H1 (cell line): ENCODE data around the gene TTC36. TPM values are rescaled to one million over a fixed set of nuclear protein-coding genes. Genes with fewer than 3 reads are reported as not detected.

ENCODE experiments used
- CTCF ChIA-PET: fragments of 300-600 bp; sonication (Branson Sonifier 250); formaldehyde crosslinking; loops from one replicate; lab custom pipeline; 2021; ENCODE audit not compliant: partially characterized antibody; lab: Charles Lee
- POLR2A ChIA-PET: fragments of 300-600 bp; sonication (Branson Sonifier 250); formaldehyde crosslinking; loops from one replicate; lab custom pipeline; 2021; ENCODE audit warnings: inconsistent platforms; ENCODE audit not compliant: partially characterized antibody; lab: Charles Lee
- DNase-seq, 2 experiments: peaks; one replicate each; pipeline versions ENCODE4 v3.0.0 to v3.0.0-alpha.2; 2010 to 2022; ENCODE audit warnings: low spot score in 2 of 2, low read depth in 1 of 2, mixed read lengths in 1 of 2
- FAIRE-seq: peaks from 2 replicates; lab custom pipeline; 2011; peaks lifted over from hg19 to GRCh38; lab: Jason Lieb, UNC
- H2AFZ ChIP-seq: 2 replicates; pipeline ENCODE4 v1.8.1; 2012; ENCODE audit warnings: low read length, inconsistent platforms
- H2AK5ac ChIP-seq: 2 replicates; pipeline ENCODE4 v1.6.1; 2013; ENCODE audit warnings: low read depth, low read length
- H2BK120ac ChIP-seq: replicated peaks from 2 replicates; pipeline ENCODE3; 2013; ENCODE audit warnings: low read depth, low read length, inconsistent platforms
- H2BK12ac ChIP-seq: 2 replicates; pipeline ENCODE4 v1.6.1; 2013; ENCODE audit warnings: low read depth, low read length
- H2BK15ac ChIP-seq: 2 replicates; pipeline ENCODE4 v1.6.1; 2013; ENCODE audit warnings: low read length
- H2BK20ac ChIP-seq: 2 replicates; pipeline ENCODE4 v1.6.1; 2013; ENCODE audit warnings: low read length
- H2BK5ac ChIP-seq: 2 replicates; pipeline ENCODE4 v1.6.1; 2013; ENCODE audit warnings: low read depth, low read length
- H3K14ac ChIP-seq: 2 replicates; pipeline ENCODE4 v1.6.1; 2013; ENCODE audit warnings: inconsistent platforms; ENCODE audit not compliant: insufficient read length
- H3K18ac ChIP-seq: 2 replicates; pipeline ENCODE4 v1.6.1; 2013; ENCODE audit warnings: low read length; ENCODE audit errors: extremely low read depth
- H3K23ac ChIP-seq: 2 replicates; pipeline ENCODE4 v1.6.1; 2013; ENCODE audit warnings: inconsistent platforms; ENCODE audit not compliant: insufficient read length
- H3K23me2 ChIP-seq: 2 replicates; pipeline ENCODE4 v1.6.1; 2013; ENCODE audit warnings: low read depth, low read length
- H3K27ac ChIP-seq: 2 replicates; pipeline ENCODE4 v1.6.1; 2011; ENCODE audit warnings: low read depth, low read length, inconsistent platforms
- H3K27me3 ChIP-seq, 4 experiments: replicated peaks in 1 of 4; 1 replicate in 1 of 4; 2 replicates in 3 of 4; pipeline versions ENCODE4 v1.6.1 to v1.8.1; 2011 to 2013; ENCODE audit warnings: low read length in 3 of 4, mild to moderate bottlenecking in 3 of 4, inconsistent platforms in 2 of 4, mixed read lengths in 2 of 4, moderate library complexity in 1 of 4; ENCODE audit not compliant: control insufficient read depth in 3 of 4, insufficient read depth in 3 of 4; ENCODE audit errors: extremely low read depth in 1 of 4
- H3K36me3 ChIP-seq, 4 experiments: 2 replicates each; pipeline versions ENCODE4 v1.6.1 to v1.8.1; 2011 to 2013; ENCODE audit warnings: mild to moderate bottlenecking in 4 of 4, low read length in 3 of 4, moderate library complexity in 2 of 4, control low read depth in 1 of 4, inconsistent platforms in 1 of 4; ENCODE audit not compliant: insufficient read depth in 4 of 4, control insufficient read depth in 2 of 4
- H3K4ac ChIP-seq: replicated peaks from 2 replicates; pipeline ENCODE3; 2013; ENCODE audit warnings: low read length, low read depth, mixed read lengths, inconsistent platforms; ENCODE audit not compliant: insufficient read length
- H3K4me1 ChIP-seq, 4 experiments: replicated peaks in 1 of 4; 1 replicate in 1 of 4; 2 replicates in 3 of 4; pipeline versions ENCODE4 v1.6.1 to v1.8.1; 2011 to 2013; ENCODE audit warnings: low read length in 3 of 4, inconsistent platforms in 2 of 4, mixed read lengths in 1 of 4; ENCODE audit not compliant: insufficient read depth in 4 of 4, control insufficient read depth in 3 of 4
- H3K4me2 ChIP-seq, 2 experiments: 2 replicates each; pipeline versions ENCODE4 v1.6.1 to v1.8.1; 2011 to 2013; ENCODE audit warnings: low read depth in 2 of 2, low read length in 2 of 2, control low read depth in 1 of 2, inconsistent platforms in 1 of 2, mild to moderate bottlenecking in 1 of 2; ENCODE audit not compliant: insufficient read depth in 1 of 2
- H3K4me3 ChIP-seq, 4 experiments: fragments of 200-600, 300-600 bp in 1 of 4; sonication (generic), shearing (Covaris generic), sonication (Bioruptor Twin) in 1 of 4; 2 replicates each; pipeline versions ENCODE4 v1.5.1 to v1.8.1; 2011 to 2016; ENCODE audit warnings: low read length in 4 of 4, low read depth in 3 of 4, control low read depth in 2 of 4, inconsistent platforms in 2 of 4, mild to moderate bottlenecking in 2 of 4, mixed read lengths in 1 of 4, moderate library complexity in 1 of 4; ENCODE audit not compliant: insufficient read depth in 2 of 4; ENCODE audit errors: extremely low read depth in 1 of 4
- H3K56ac ChIP-seq: replicated peaks from 2 replicates; pipeline ENCODE3; 2013; ENCODE audit warnings: low read depth, mild to moderate bottlenecking, mixed read lengths, low read length, inconsistent platforms; ENCODE audit not compliant: insufficient read length
- H3K79me1 ChIP-seq: 2 replicates; pipeline ENCODE4 v1.6.1; 2013; ENCODE audit warnings: low read depth, low read length, control low read depth
- H3K79me2 ChIP-seq, 2 experiments: 2 replicates each; pipeline versions ENCODE4 v1.6.1 to v1.8.1; 2012 to 2013; ENCODE audit warnings: low read length in 2 of 2, mild to moderate bottlenecking in 2 of 2, inconsistent platforms in 1 of 2; ENCODE audit not compliant: insufficient read depth in 2 of 2, control insufficient read depth in 1 of 2
- H3K9ac ChIP-seq, 4 experiments: replicated peaks in 1 of 4; 1 replicate in 1 of 4; 2 replicates in 3 of 4; pipeline versions ENCODE4 v1.6.1 to v1.8.1; 2011 to 2013; ENCODE audit warnings: low read depth in 3 of 4, low read length in 3 of 4, control low read depth in 2 of 4, mild to moderate bottlenecking in 2 of 4, moderate library complexity in 2 of 4, inconsistent platforms in 1 of 4; ENCODE audit errors: extremely low read depth in 1 of 4
- H3K9me3 ChIP-seq, 2 experiments: 2 replicates each; pipeline versions ENCODE4 v1.6.1 to v1.8.1; 2012 to 2013; ENCODE audit warnings: mild to moderate bottlenecking in 2 of 2, moderate library complexity in 2 of 2, control low read depth in 1 of 2, inconsistent platforms in 1 of 2, low read depth in 1 of 2, low read length in 1 of 2, mixed read lengths in 1 of 2; ENCODE audit not compliant: insufficient read depth in 2 of 2
- H4K20me1 ChIP-seq, 2 experiments: replicated peaks in 1 of 2; 2 replicates each; pipeline versions ENCODE3 to v1.8.1; 2011 to 2013; ENCODE audit warnings: inconsistent platforms in 2 of 2, low read length in 2 of 2, mild to moderate bottlenecking in 1 of 2; ENCODE audit not compliant: insufficient read depth in 2 of 2, control insufficient read depth in 1 of 2
- H4K5ac ChIP-seq: 2 replicates; pipeline ENCODE4 v1.6.1; 2013; ENCODE audit warnings: low read length, low read depth, mixed read lengths, inconsistent platforms; ENCODE audit not compliant: insufficient read length
- H4K8ac ChIP-seq: 2 replicates; pipeline ENCODE4 v1.8.0; 2013; ENCODE audit warnings: mild to moderate bottlenecking, moderate library complexity, low read length, inconsistent platforms; ENCODE audit not compliant: insufficient read depth; ENCODE audit errors: extremely low read depth
- H4K91ac ChIP-seq: replicated peaks from 2 replicates; pipeline ENCODE3; 2013; ENCODE audit warnings: low read length, mixed read lengths, inconsistent platforms; ENCODE audit not compliant: insufficient read length
- EGR1 ChIP-seq: IDR thresholded peaks from 2 replicates; pipeline ENCODE4 v1.6.1; 2011; ENCODE audit warnings: low read depth, low read length, borderline replicate concordance
- HDAC2 ChIP-seq, 2 experiments: fragments of 300-600 bp in 1 of 2; sonication (generic) in 1 of 2; IDR thresholded peaks; 2 replicates each; pipeline ENCODE4 v1.6.1; 2011 to 2012; ENCODE audit warnings: low read depth in 2 of 2, low read length in 2 of 2, mild to moderate bottlenecking in 2 of 2, moderate library complexity in 2 of 2, borderline replicate concordance in 1 of 2, inconsistent platforms in 1 of 2
- KDM5A ChIP-seq: fragments of 200-600 bp; IDR thresholded peaks from 2 replicates; pipeline ENCODE4 v1.7.1; 2012; ENCODE audit warnings: mild to moderate bottlenecking, low read length, inconsistent platforms, mixed read lengths
- SIN3A ChIP-seq, 2 experiments: IDR thresholded peaks in 1 of 2; conservative IDR thresholded peaks in 1 of 2; 2 replicates each; pipeline ENCODE4 v1.6.1; 2011 to 2012; ENCODE audit warnings: low read length in 2 of 2, improper control_type of control experiment in 1 of 2, low read depth in 1 of 2, mild to moderate bottlenecking in 1 of 2
- USF2 ChIP-seq: IDR thresholded peaks from 2 replicates; pipeline ENCODE4 v1.6.1; 2011; ENCODE audit warnings: low read length, improper control_type of control experiment
- WGBS, 2 experiments: shearing (Covaris generic) in 1 of 2; methylation state at CpG; one replicate each; pipeline versions ENCODE4 v1.1.6 to v1.1.7; 2013 to 2015; ENCODE audit warnings: low lambda C conversion rate in 2 of 2, mixed read lengths in 2 of 2, inconsistent platforms in 1 of 2, low coverage in 1 of 2, missing lambda C conversion rate in 1 of 2; ENCODE audit not compliant: insufficient replicate concordance in 2 of 2, insufficient coverage in 1 of 2, insufficient read length in 1 of 2; ENCODE audit errors: extremely low coverage in 1 of 2, missing lambda C conversion rate in 1 of 2; 5-methylcytosine and 5-hydroxymethylcytosine counted together
- polyA plus RNA-seq, 7 experiments: library from polyadenylated mRNA; depleted of rRNA in 3 of 7; stranded (reverse) in 5 of 7; unstranded in 2 of 7; fragments of >200 nt in 5 of 7; fragments of 200-250 nt in 2 of 7; gene quantifications; 1 replicate in 5 of 7; 2 replicates in 1 of 7; 4 replicates in 1 of 7; pipeline versions ENCODE4 v1.2.1 to v1.2.3, GENCODE V29; 2011 to 2013; ENCODE audit warnings: missing spikeins in 2 of 7, mixed read lengths in 2 of 7
- total RNA-seq: library from RNA; stranded (reverse); fragmentation: NEBNext Ultra II Directional; extraction: Animal tissue kit (Norgen Biotek cat#: 25700); gene quantifications from 2 replicates; pipeline ENCODE4 v1.2.1, GENCODE V29; 2021

Gene TTC36
- total and polyA plus RNA-seq, 2 of the 8 experiments (the other 6 are each of a cell fraction or from before 2014, with no cell fraction given), result not detected

GRCh38 chr11:118484405-118484804, 42.9 kb upstream of the TTC36 start:
- Histone ChIP-seq H3K14ac (no peak overlapping the region), H3K9ac (no peak overlapping the region), H3K79me2 (no peaks in the 10 kb centered on the region), H3K36me3 (peaks cover 10 to 73% (median 58%) of the 10 kb centered on the region in 4 experiments), H2BK120ac (no peak overlapping the region), H4K8ac (no peak overlapping the region), H3K23ac (no peak overlapping the region), H3K18ac (no peak overlapping the region), H3K79me1 (no peaks in the 10 kb centered on the region), H3K4me2 (no peak overlapping the region), H2AK5ac (no peak overlapping the region), H3K56ac (no peak overlapping the region), H3K9me3 (no peaks in the 10 kb centered on the region; a peak in 1 of 4 replicates), H3K4me1 (no peaks in the 10 kb centered on the region), H3K23me2 (no peaks in the 10 kb centered on the region; the same call in 1 of the 2 replicates), H2BK20ac (no peak overlapping the region), H3K4ac (no peak overlapping the region), H2BK5ac (no peak overlapping the region), H4K91ac (no peak overlapping the region), H3K4me3 (no peak overlapping the region), H2BK15ac (no peak overlapping the region), H3K27me3 (no peaks in the 10 kb centered on the region), H2AFZ (no peak overlapping the region), H2BK12ac (no peak overlapping the region), H4K5ac (no peak overlapping the region), H4K20me1 (peaks cover 0 to 2% of the 10 kb centered on the region in 2 experiments), H3K27ac (no peak overlapping the region)
- no peak for FAIRE-seq
- CTCF ChIA-PET, result interaction anchor here (0.6 kb wide), 1 partner anchor 106 kb away, joined by 4 read pairs; no protein-coding TSS in a partner anchor
- DNase-seq, result no peak
- POLR2A ChIA-PET, result no interaction called here
- 91% methylated on average over 3 of the region's 3 CpGs; no CpG with 5 or more reads in 1 of the 2 experiments for WGBS, 2 experiments
- TF ChIP-seq KDM5A (no peak), USF2 (no peak), SIN3A (conservative IDR thresholded peaks at IDR 0.05 in 1 of 2, IDR thresholded peaks at IDR 0.05 in 1 of 2; ENCODE audit: low read depth in 1 of 2, low read length in 2 of 2) (no peak), EGR1 (no peak), HDAC2 (IDR thresholded peaks at IDR 0.05; ENCODE audit: borderline replicate concordance in 1 of 2, low read depth in 2 of 2, low read length in 2 of 2) (no peak)
